SH-SY5Y (cell line): Measurements from ENCODE around the gene CFAP20DC.

Experiments
- GATA2 ChIP-seq: IDR thresholded peaks from 2 replicates; pipeline ENCODE4 v1.6.1; 2011; ENCODE audit warnings: mild to moderate bottlenecking, low read depth, low read length
- GATA3 ChIP-seq: IDR thresholded peaks from 2 replicates; pipeline ENCODE4 v1.6.1; 2011; ENCODE audit warnings: low read depth, mild to moderate bottlenecking, low read length, moderate library complexity

DNA sequence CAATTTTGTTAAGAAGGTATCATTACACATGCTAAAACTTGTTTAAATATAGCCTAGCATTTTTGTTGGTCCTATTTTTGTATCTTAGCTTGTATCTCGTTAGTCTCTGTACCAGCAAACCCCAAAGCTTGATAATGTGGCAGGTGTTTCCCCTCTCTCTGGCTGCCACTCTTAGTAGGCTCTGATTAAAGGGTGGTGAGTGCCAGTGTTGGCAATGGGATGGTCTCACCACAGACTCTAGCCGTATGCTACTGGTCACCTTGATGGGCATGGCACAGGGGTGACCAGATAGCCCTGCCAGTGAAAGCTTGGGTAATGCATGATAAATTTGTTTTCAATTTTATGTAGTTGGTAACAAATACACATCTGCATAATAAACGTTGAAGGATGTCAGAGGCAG lies 188.3 kb downstream of the CFAP20DC start:
- TF ChIP-seq GATA2: no peak
- no peak for TF ChIP-seq GATA3
